Endothelial cell of hepatic sinusoid (primary cell): ENCODE measurements around the gene DGCR8.

ENCODE experiments used
- in situ Hi-C: cut with HindIII; loops from 2 replicates; pipeline ENCODE4 v1.10.0; 2017; ENCODE audit warnings: low sequenced_read_pairs

Gene DGCR8

DNA sequence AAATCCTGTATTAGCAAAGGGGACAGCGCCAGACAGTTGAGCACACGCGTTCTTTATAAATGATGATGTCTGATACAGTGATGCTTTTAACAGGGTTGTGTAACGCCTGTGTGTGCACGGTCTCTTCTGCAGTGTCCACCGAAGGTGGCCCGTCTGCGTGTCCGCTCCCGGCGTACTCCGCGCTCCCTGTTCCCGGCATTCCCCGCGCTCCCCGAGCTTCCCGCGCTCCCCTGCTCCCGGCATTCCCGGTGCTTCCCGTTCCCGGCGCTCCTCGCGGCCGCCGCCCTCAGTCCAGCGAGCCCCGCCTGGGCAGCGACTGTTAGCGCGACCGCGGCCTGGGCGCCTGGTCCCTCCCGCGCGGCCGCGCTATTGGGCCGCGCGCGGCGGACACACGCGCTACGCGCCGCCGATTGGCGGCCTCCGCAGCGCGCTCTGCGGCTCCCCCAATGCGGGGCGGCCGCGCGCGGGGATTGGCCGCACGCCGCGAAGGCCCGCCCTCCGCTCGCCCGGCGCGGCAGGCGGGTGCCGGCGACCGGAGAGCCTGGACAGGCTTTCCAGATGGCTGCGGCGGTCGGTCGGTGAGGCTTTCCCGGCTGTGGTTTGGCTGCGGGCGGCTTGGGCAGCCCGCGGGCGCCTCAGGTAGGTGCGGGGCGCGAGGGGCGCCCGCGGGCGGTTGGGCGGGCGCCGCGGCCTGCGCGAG lies at the start of gene DGCR8:
Gene DGCR8, plus strand, starts transcription at position 497 of the 700 bp plus-strand sequence. CDS start 5,723 bp downstream, outside the sequence.
- in situ Hi-C loops = no loop called here

DNA sequence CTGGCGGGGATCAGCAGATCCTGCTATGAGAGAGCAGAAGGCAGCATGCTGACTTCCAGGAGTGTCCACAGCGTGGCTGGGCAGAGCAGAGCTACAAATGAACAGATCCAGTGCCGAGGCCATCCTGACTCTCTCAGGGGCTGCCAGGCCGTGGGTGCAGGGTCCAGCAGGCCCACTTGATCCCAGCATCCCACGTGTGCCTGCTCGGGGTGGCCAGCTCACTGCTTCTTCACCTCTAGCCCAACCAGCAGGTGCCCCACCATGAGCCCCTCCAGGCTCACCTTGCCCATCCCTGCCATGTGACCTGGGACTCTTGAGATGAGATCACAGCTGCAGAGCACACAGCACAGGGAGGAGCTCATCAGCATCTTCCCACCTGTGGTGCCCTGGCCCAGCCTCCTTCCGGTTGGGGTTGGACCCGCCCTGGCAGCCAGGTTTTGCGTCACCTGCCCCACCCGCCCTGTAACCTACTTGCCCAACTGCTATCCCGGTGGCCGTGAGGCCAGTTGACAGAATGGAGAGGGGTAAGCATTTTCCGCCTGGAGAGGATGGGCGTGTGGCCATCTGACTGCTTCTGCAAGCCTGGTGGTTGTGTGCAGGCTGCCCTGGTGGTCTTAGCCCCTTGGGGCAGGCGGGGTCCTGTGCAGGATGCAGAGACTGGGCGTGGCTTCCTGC lies 48.2 kb upstream of the DGCR8 start:
- in situ Hi-C loops = no loop called here

DNA sequence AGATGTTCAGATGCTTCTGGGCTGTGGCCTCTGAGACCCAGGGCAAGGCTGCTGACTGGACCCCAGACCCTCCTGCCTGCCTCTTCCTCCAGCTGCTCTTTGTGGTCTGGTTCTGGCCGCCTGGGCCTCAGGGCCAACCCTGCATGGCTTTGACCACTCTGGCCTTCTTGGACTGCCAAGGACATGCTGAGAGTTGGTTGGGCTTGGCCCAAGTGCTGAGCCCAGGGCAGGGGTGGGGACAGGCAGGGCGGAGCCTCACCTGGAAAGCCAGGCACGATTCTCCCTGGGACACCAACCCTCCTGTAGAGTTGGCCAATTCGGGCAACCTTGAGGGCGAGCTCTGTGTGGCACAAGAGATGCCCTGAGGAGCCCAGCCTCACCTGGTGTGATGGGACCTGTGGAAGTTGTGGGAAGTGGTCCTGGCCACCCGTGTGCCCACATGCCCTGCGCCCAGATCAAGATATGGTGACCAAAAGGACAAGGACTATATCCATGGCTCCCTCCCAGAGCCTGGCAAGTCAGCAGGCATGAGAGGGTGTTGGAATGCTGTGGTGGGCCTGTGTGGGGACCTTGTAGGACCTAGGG lies 47.5 kb upstream of the DGCR8 start:
- in situ Hi-C loops = no loop called here

DNA sequence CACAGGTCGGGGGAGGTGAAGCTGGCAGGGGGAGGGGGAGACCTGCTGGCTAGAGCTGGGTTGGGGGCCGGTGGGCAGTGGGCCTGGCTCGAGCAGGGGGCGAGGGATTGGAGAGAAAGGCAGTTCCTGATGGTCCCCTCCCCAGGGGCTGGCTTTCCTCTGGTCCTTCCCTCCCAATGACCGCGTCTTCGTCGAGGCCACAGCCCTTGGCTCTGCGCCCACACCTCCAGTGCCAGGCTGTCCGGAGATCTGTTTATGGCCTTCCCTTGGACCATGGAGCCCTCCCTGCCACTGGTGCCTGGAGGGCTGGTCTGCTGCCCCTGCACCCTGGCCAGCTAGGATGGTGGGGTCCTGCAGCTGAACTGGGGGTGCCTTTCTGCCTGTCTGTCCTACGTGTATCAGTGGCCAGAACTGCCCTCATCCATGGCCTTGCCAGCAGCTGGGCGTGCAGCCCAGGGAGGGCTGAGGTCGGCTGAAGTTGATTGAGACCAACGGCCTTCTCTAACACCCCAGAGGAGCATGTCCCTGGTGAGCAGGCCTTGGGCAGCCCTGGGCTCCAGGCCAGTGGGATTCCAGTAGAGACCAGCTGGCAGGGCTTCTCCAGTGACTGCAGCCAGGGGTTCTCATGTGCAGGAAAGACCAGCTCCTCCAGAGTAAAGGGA lies 46.9 kb upstream of the DGCR8 start:
- in situ Hi-C loops = no loop called here

DNA sequence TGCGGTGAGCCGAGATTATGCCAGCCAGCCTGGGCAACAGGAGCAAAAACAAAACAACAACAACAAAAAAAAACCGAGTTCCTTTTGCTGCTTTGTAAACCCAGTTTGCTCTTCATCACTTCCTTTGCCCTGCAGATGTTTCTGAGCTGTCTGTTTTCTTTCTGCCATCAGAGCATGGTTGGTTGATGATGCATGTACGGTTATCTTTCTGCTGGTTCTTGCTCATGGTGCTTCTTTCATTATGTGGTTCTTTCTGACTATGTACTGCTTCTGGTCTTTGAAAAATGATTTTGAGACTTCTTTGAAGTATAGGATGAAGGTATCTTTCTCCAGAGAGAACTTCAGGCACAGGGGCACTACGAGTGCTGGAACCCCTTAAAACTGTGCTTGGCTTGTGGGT lies 45.9 kb upstream of the DGCR8 start:
- in situ Hi-C loops = no loop called here

DNA sequence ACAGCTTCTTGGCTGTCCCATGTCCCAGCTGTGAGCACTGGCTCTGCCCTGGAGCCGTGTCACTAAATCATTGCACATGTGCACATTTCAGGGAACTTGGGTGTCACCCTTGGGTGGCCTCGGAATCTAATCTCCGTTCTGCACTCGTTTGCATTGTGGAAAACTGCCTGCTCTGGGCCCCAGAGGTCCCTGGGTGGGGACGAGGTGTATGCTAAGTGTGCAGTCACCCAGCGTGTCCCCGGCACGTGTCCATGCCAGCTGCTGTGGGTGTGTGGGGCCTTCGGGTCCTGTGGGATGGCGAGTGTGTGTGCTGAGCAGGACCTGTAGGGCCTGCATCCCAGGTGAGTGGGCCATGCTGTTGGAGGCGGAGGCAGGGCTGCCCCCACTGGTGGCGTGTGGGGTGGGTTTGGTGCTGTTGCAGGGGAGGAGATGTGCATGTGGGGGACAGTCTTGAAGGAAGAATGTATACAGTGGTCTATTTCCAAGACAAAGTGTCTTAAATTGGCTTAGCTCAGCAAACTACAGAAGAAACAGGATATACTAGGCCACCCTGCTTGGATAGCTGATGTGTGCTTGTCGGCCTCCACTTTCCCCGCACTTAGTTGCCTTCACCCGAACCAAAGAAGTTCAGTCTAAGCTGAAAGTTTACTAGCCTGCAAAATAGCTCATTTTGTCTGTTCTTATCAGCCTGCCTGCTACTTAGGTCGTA lies 44.5 kb upstream of the DGCR8 start:
- in situ Hi-C loops = no loop called here

DNA sequence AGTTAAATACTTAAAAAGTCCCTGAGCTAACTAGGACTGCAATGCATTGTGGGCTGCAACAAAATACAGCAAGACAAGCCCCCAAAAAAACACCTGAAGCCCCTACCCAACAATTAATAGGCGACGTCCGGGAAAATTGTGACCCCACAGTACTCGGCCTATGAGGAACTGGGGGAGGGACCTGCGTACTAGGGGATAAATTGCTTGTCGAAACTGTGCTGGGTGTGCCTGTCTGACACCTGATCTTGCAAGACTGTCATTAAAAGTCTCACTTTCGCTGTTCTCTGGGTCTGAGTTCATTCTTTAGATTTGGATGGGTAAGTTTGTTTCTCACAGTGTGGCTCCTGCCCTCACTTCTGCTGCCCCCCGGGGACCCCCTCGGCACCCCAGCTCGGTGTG lies 44.0 kb upstream of the DGCR8 start:
- in situ Hi-C loops = no loop called here

DNA sequence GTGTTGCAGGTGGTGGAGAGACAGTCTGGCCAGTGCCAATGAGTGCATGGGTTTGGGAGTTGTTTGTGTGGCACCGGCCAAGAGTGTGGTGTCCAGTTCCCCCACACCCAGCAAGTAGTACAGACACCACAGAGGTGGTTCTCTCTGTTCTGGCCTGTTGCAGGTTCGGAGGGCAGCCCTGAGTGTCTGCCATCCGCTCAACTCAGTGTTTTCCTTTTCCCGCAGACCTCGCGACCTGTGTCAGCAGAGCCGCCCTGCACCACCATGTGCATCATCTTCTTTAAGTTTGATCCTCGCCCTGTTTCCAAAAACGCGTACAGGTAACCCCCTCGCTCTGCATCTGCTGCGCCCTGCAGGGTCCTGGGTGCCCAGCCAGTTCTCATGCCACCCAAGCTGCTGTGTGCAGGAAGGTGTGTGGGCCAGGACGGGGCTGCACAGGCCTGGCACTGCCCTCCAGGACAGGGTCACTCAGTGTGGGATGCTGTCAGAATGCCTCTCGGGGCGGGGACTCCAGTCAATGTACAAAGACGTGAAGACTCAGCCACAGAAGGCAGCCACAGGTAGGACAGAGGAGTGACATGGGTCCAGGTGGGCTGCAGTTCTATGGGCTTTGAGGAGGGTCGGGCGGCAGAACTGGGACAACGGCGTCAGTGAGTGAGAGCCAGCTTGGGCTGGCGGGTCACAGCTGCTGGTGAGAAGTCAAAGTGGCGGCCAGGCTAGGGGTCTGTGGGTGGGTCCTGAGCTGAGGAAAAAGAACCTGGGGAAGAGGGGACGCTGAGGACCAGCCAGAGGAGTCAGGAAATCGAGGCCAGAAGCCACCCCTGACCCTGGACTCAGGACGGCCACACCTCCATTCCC lies 43.3 kb upstream of the DGCR8 start:
- in situ Hi-C loops = no loop called here

DNA sequence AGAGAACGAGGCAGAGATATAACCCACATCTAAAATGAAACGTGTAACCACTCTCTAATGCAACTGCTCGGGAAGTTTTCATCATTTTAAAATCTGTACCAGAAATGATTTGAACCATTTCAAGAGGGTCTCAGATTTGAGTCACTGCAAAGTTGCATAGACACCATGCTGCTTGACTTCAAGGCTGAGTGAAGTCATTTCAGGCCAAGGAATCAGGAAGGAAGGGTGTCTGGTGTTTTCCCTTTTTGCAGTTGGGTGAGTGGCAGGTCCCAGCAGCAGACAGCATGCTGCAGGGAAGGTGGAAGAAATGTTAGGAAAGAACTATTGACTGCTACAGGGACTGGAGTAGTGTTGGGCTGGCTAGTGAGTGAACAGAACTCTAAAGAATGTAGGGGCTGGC lies 42.6 kb upstream of the DGCR8 start:
- in situ Hi-C loops = no loop called here

DNA sequence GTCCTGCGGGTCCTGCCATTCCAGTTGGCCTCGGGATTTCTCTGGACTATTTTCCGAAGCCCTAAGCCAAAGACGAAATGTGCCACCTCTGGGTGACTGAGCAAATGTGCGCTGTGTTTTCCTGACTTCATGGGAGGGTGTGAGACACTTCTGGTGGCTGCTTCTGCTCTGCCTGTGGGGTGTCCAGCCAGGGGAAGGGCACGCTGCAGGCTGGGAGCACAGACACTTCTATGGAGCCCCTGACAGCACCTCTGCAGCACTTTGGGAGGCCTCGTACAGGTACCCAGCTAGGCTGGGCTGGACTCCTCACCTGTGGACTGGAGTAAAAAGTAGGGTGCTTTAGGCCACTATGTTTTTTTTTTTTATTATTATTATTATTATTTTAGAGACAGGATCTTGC lies 41.5 kb upstream of the DGCR8 start:
- in situ Hi-C loops = no loop called here

DNA sequence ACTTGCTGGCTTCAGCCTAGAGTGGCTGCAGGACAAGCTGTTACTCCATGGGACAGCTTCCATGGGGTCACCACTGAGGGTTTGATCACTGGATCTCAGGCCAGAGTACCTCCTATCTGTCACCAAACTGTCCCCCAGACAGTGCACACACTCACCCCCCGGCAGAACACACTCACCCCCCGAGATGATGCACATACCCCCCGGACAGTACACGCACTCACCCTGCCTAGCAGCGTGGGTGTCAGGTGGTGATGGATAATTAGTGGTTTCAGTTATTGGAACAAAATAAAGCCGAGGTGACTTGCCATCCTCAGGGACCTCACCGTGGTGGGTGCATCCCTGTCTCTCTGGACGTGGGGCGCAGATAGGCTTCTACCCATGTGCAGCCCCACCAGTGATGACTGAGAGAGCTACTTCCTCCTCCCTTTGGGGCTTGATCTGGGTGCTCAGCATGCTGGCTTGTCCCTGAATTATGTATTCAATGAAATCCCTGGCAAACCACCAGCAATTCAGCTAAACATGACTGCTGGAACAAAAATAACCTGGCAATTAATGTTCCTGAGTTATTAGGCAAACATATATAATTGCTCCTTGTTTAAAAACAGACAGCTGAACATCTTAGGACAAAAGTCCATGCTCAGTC lies 40.2 kb upstream of the DGCR8 start:
- in situ Hi-C loops = no loop called here

DNA sequence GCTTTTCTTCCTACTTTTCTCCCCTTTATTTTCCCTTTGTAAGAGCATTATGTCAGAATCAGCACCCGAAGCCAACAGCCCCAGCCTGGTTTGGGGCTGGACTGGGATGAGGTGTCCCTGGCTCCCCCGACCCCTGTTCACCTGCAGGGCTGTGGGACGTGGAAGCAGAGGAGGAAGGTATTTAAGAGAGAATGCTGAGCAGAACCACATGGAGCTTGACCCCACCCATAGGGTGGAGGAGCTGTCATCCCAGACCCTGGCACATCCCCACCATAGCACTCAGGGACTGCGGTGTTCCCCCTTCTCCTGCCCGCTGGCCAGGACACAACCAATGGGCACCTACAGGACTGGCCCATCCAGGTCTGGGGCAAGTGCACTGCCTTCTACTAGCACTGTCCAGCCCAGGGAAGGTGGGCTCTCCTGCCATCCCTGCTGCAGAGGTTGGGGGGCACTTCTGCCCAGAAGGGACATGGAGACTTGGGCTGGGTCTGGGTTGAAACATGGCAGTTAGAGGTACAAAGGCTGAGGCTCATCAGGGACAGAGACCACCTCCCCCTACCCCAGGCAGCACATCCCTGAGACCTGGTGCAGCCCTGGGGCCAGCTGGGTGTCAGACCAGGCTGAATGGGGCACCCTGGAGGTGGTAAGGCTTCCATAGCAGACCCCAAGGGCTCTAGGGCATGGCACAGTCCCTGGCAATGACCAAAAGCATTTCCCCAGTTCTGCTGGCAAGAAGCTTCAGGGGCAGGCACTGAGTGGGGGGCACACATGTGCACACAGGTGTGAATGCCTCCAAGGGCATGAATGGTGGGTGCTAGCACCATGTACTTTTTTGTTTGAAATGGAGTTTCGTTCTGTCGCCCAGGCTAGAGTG lies 39.5 kb upstream of the DGCR8 start:
- in situ Hi-C loops = no loop called here

DNA sequence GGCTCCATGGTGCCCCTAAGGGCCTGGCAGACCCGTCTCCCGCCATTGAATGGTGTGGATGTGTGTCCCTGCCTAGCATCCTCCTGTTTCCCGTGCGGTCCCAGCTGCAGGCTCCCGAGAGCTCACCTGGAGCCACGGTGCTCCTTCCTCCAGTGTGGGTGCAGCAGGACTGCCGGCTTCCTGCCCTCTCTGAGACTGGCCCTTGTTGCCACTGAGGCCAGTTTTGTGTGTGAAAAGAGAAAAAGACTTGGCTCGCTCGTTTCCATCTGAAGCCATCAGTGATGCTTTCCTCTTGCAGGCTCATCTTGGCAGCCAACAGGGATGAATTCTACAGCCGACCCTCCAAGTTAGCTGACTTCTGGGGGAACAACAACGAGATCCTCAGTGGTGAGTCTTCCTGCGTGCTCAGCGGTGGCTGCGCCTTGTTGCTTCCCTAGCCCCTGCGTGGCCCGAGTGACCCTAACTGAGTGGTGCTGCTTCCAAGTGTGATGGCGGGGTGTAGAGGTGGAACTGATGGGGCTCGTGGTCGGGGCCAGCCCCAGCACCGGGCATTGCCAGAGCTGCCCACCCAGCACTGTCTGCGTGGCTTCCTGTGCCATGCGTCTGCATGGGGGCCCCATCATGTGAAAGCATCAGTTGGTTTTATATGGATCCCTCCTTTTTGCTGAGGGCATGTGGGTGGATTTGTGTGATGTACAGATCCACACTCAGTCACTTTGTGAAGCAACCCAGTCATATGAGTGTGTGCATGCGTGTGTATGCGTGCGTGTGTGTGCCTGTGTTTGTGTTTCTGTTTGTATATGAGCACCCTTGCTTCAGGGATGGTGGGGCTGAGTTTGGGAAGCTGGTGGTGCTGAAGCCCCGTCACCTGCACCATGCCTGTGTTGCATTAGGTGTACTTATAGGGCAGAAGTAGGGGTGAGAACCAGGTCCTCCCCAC lies 36.7 kb upstream of the DGCR8 start:
- in situ Hi-C loops = no loop called here

DNA sequence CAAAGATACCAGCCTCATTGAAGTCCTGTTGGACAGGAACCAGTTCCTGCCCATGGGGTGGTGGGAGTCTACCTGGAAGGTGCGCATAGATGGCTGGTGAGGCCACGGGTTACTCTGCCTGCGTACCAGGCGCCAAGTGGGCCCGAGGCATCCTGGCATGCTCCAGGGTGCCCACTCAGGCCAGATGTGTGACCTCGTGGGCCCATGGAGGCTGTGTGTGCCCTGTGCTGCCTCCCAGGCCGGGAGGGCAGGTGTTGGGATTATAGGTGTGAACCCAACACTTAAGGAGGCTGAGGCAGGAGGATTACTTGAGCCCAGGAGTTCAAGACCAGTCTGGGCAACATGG lies 36.1 kb upstream of the DGCR8 start:
- in situ Hi-C loops = no loop called here

DNA sequence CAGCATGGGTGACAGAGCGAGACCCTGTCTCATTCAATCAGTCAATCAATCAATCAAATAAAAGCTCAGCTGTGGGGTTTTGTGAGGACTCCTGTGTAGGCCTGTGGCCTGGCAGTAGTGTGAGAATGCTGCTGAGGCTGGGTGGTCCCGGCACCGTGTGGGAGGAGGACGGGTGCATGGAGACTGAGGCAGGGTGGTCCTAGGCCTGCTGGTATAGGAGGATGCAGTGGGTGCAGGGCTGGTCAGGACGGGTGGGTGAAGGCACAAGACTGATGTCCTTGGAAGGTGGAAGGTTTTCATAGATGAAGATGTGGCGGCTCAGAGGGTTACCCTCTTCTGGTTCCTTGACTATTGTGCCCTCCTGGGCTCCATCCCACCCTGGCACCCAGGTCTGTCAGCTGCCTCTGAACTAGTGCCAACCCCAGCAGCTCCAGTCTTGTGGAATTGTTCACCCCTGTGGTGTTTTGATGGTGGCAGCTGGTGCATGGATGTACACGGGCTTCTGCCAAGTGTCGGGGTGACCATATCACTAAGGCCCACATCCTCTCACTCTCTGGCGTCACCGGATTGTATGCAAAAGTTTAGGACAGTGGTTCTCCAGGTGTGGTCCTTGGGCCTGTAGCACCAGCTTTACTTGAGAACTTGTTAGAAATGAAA lies 35.4 kb upstream of the DGCR8 start:
- in situ Hi-C loops = no loop called here

DNA sequence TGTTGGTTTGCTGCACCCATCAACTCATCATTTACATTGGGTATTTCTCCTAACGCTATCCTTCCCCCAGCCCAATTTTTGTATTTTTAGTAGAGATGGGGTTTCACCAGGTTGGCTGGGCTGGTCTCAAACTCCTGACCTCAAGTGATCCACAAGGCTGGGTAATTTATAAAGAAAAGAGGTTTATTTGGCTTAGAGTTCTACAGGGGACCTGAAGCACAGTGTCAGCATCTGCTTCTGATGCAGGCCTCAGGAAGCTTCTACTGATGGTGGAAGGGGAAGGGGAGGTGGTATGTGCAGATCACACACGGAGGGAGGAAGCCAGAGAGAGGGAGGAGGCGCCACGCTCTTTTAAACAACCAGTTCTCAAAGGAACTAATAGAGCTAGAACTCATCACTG lies 33.3 kb upstream of the DGCR8 start:
- in situ Hi-C loops = no loop called here

DNA sequence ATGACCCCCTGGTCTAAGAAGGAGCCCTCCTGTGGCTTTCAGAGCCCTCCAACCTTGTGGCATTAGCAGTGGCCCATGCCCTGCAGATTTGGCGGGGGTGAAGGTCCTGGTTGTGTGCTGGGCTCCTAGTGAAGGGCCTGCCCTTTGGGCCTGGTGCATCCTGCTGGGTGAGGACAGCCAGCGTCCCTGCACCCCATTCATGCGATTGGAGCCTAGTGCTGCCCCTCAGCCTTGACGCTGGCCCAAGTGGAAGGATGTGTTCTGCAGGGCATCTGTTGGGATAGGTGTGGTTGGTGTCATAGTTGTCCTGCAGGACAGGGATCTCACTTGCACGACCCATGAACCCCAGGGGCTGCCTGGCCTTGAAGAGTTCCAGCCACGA lies 28.1 kb upstream of the DGCR8 start:
- in situ Hi-C loops = no loop called here
